Cardiac muscle cell (in vitro differentiated cells and primary cell): Measurements from ENCODE around the gene NSUN3. TPM values are rescaled to one million over a fixed set of nuclear protein-coding genes. Genes with fewer than 3 reads are reported as not detected.

ENCODE experiments used
- DNase-seq, 2 donors: peaks; one replicate each; pipeline versions ENCODE4 v3.0.0 to v3.0.0-alpha.2; 2010 to 2017; ENCODE audit warnings: low read depth in 1 of 2, low spot score in 1 of 2
- H3K27ac ChIP-seq: fragments of 200-600 bp; sonication (generic); 2 replicates; pipeline ENCODE4 v1.5.1; 2016
- H3K27me3 ChIP-seq: fragments of 200-600 bp; sonication (generic); 2 replicates; pipeline ENCODE4 v1.6.0; 2016; ENCODE audit warnings: control low read depth
- H3K36me3 ChIP-seq: fragments of 200-600 bp; sonication (generic); 2 replicates; pipeline ENCODE4 v1.5.1; 2016; ENCODE audit warnings: control low read depth
- H3K4me1 ChIP-seq: fragments of 200-600 bp; sonication (generic); 2 replicates; pipeline ENCODE4 v1.8.1; 2017; ENCODE audit warnings: low read depth, mild to moderate bottlenecking, mixed run types
- H3K4me3 ChIP-seq: fragments of 200-600 bp; sonication (generic); 2 replicates; pipeline ENCODE4 v1.5.1; 2016; ENCODE audit warnings: mild to moderate bottlenecking
- H3K9me3 ChIP-seq: fragments of 200-600 bp; sonication (generic); 2 replicates; pipeline ENCODE4 v1.5.1; 2017; ENCODE audit warnings: low read depth, mild to moderate bottlenecking, control low read depth
- polyA plus RNA-seq: library from polyadenylated mRNA; unstranded; fragments of >200 nt; fragmentation: Nextera tagmentation; extraction: Ambion mirVana; gene quantifications from 2 replicates; pipeline ENCODE4 v1.2.1, GENCODE V29; 2016
- total RNA-seq: library from RNA; depleted of rRNA; stranded (reverse); fragments of >200 nt; gene quantifications from 2 replicates; pipeline ENCODE4 v1.2.3, GENCODE V29; 2016
- TF ChIP-seq, protein P1 (sequence below): IDR thresholded peaks from 2 replicates; pipeline ENCODE4 v1.5.1; 2012; ENCODE audit warnings: low read depth, mild to moderate bottlenecking, low read length

NSUN3 gene
- total and polyA plus RNA-seq, 2 experiments from 2014 or later = 7.3 to 9.1 TPM

DNA sequence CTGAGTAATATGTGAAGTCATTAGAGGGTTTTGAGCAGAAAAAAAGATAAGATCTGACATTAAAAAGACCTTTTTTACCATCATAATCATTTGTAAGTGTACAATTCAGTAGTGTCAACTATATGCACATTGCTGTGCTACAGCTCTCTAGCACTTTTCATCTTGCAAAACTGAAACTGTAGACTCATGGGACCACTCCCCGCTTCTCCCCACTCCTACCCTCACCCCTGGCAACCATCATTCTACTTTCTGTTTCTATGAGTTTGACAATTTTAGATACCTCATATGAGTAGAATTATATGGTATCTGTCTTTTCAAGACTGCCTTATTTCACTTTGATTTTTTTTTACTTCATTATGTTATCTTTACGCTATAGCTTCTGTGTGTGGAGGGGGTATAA is 112.8 kb downstream of the NSUN3 start:
- Histone ChIP-seq H3K36me3 (no peaks in the 10 kb centered on the region), H3K4me1 (no peaks in the 10 kb centered on the region), H3K27ac (no peak overlapping the region), H3K4me3 (no peak overlapping the region), H3K27me3 (no peaks in the 10 kb centered on the region), H3K9me3 (no peaks in the 10 kb centered on the region)
- TF ChIP-seq, protein P1, sequence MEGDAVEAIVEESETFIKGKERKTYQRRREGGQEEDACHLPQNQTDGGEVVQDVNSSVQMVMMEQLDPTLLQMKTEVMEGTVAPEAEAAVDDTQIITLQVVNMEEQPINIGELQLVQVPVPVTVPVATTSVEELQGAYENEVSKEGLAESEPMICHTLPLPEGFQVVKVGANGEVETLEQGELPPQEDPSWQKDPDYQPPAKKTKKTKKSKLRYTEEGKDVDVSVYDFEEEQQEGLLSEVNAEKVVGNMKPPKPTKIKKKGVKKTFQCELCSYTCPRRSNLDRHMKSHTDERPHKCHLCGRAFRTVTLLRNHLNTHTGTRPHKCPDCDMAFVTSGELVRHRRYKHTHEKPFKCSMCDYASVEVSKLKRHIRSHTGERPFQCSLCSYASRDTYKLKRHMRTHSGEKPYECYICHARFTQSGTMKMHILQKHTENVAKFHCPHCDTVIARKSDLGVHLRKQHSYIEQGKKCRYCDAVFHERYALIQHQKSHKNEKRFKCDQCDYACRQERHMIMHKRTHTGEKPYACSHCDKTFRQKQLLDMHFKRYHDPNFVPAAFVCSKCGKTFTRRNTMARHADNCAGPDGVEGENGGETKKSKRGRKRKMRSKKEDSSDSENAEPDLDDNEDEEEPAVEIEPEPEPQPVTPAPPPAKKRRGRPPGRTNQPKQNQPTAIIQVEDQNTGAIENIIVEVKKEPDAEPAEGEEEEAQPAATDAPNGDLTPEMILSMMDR = no peak
- DNase-seq = no peak

DNA sequence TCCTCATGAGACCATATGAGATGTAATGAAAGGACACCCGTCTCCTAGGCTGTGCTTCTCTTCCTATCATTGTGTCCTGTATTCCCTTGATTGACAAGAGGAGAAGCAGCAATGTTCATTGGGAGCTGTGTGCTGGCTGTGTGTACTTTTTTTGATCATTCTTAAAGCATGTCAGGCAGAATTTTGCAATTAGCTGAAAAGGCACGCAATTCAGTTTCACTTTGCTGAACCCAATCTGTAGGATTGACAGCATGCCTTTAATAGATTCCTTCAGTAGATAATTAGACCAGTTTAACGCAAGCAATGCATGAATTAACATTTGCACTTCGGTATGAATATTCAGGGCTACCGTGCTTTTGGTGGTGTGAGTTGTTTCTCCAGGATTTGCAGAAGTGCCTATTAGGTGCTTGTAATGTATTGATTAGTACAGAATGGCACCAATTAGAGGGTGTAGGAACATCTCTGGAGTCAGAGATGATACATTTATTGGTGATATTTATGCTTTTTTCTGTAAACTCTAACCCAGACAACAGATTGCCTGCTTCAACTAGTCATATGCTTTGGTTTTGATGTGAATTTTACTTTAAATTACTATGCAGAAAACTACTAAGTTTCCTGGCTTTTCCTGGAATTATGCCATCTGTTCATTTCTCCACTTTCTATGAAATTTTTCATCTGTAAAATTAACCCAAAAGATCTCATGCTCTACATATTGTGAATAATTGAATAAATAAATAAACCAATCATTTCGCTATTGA is 114.3 kb downstream of the NSUN3 start:
- no peak overlapping the region for H3K27ac ChIP-seq
- no peaks in the 10 kb centered on the region for H3K36me3 ChIP-seq
- H3K9me3 ChIP-seq = no peaks in the 10 kb centered on the region
- no peak for DNase-seq
- TF ChIP-seq, protein P1 = no peak
- H3K27me3 ChIP-seq = no peaks in the 10 kb centered on the region
- H3K4me1 ChIP-seq = no peaks in the 10 kb centered on the region
- H3K4me3 ChIP-seq = no peak overlapping the region

Other genes starting within 250 kb of the NSUN3 start
- gene PROS1, start 89.2 kb upstream of the NSUN3 start, total RNA-seq = 29.5 and 48.6 TPM in 2 replicates
- 32.6 and 40.4 TPM in 2 replicates for gene PROS1, start 89.2 kb upstream of the NSUN3 start, polyA plus RNA-seq
- 5.4 and 6.8 TPM in 2 replicates for gene ARL13B, start 82.9 kb upstream of the NSUN3 start, total RNA-seq
- 8.5 and 8.8 TPM in 2 replicates for gene ARL13B, start 82.9 kb upstream of the NSUN3 start, polyA plus RNA-seq
- not detected in 2 replicates for gene STX19, start 34.5 kb upstream of the NSUN3 start, total RNA-seq
- gene STX19, start 34.5 kb upstream of the NSUN3 start, polyA plus RNA-seq = 0.45 TPM in 1 of 2 replicates, not detected in the other
- gene DHFR2, start 145 bp upstream of the NSUN3 start, total RNA-seq = 1.5 and 1.7 TPM in 2 replicates
- gene DHFR2, start 145 bp upstream of the NSUN3 start, polyA plus RNA-seq = 3.1 and 3.4 TPM in 2 replicates